Fibroblast of villous mesenchyme (primary cell): ENCODE results near the gene CD244. TPM values are rescaled to one million over a fixed set of nuclear protein-coding genes. Genes with fewer than 3 reads are reported as not detected.

ENCODE experiments used
- DNase-seq: peaks from one replicate; pipeline ENCODE4 v3.0.0-alpha.2; 2010; ENCODE audit warnings: low read depth
- H3K4me3 ChIP-seq: 2 replicates; pipeline ENCODE4 v1.5.1; 2011; ENCODE audit warnings: low read depth, mild to moderate bottlenecking, low read length
- total RNA-seq: library from RNA; depleted of rRNA; stranded (reverse); fragments of >200 nt; gene quantifications from 2 replicates; pipeline ENCODE4 v1.2.3, GENCODE V29; 2012
- TF ChIP-seq, protein P1 (sequence below): IDR thresholded peaks from 2 replicates; pipeline ENCODE4 v1.5.1; 2012; ENCODE audit warnings: low read depth, mild to moderate bottlenecking, low read length; ENCODE audit not compliant: insufficient read depth

Gene CD244
- total RNA-seq, 1 donor, result not detected

DNA sequence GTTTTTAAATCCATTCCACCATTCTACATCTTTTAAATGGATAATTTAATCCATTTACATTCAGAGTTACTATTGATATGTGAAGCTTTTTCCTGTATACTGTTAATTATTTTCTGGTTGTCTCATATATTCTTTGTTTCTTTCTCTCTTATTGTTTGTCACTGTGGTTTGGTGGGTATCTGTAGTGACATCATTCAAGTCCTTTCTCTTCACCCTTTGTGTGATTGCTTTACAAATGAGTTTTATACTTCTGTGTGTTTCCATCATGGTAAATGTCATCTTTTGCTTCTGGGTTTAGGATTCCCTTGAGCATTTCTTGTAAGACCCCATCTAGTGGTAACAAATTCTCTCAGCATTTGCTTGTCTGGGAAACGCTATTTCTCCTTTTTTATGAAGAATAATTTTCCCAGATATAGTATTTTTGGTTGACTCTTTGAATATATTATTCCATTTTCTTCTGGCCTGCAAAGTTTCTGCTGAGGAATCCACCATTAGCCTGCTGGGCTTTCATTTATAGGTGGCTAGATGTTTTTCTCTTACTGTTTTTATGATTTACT lies 56.5 kb downstream of the CD244 start:
- TF ChIP-seq, protein P1, sequence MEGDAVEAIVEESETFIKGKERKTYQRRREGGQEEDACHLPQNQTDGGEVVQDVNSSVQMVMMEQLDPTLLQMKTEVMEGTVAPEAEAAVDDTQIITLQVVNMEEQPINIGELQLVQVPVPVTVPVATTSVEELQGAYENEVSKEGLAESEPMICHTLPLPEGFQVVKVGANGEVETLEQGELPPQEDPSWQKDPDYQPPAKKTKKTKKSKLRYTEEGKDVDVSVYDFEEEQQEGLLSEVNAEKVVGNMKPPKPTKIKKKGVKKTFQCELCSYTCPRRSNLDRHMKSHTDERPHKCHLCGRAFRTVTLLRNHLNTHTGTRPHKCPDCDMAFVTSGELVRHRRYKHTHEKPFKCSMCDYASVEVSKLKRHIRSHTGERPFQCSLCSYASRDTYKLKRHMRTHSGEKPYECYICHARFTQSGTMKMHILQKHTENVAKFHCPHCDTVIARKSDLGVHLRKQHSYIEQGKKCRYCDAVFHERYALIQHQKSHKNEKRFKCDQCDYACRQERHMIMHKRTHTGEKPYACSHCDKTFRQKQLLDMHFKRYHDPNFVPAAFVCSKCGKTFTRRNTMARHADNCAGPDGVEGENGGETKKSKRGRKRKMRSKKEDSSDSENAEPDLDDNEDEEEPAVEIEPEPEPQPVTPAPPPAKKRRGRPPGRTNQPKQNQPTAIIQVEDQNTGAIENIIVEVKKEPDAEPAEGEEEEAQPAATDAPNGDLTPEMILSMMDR, result no peak
- DNase-seq, result no peak
- no peak overlapping the region for H3K4me3 ChIP-seq

GRCh38 chr1:160801836-160802580 lies 60.7 kb downstream of the CD244 start:
- no peak overlapping the region for H3K4me3 ChIP-seq
- TF ChIP-seq, protein P1, result no peak
- DNase-seq, result no peak

- DNase-seq, result no peak
- no peak overlapping the region for H3K4me3 ChIP-seq
- TF ChIP-seq, protein P1, result no peak
Observed at GRCh38 chr1:160800645-160801408, 61.9 kb downstream of the CD244 start.

- H3K4me3 ChIP-seq, result no peak overlapping the region
- DNase-seq, result no peak
- TF ChIP-seq, protein P1, result no peak
Observed at GRCh38 chr1:160800142-160800541, 62.5 kb downstream of the CD244 start.

DNA sequence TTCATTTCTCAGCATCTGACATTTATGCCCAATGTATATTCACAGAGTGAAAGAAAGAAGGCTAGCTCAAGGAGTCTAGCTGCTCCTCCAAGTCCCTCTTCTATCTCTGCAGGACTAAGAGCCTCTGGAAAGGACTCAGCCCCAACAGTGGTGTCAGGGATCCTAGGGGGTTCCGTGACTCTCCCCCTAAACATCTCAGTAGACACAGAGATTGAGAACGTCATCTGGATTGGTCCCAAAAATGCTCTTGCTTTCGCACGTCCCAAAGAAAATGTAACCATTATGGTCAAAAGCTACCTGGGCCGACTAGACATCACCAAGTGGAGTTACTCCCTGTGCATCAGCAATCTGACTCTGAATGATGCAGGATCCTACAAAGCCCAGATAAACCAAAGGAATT lies 63.0 kb downstream of the CD244 start:
- H3K4me3 ChIP-seq, result no peak overlapping the region
- TF ChIP-seq, protein P1, result no peak
- no peak for DNase-seq

DNA sequence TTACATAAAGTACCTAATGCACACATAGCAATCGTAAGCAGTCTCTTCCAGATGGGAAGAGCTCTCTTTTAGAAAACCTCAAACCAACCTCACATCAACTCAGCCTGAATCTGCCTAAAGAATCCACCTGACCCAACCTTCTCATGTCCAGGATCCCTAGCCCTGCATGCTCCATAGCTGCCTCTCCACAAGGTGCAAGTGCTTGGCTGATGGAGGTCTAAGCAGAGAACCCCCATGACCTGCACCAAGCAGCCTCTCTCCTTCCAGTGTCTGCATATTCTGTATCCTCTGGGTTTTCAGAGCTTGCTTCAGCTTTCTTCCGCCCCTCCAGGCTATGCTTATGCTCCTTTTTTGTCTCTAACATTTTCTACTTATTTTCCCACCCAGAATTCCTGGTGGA lies 64.2 kb downstream of the CD244 start:
- H3K4me3 ChIP-seq, result no peak overlapping the region
- TF ChIP-seq, protein P1, result no peak
- DNase-seq, result no peak
